HL-60 (cell line): ENCODE results near the gene TRAPPC12.

Source experiments
- DNase-seq, 2 experiments: peaks; one replicate each; pipeline ENCODE4 v3.0.0-alpha.2; 2010 to 2020; ENCODE audit warnings: low read depth in 1 of 2, low spot score in 1 of 2
- H3K27ac ChIP-seq: fragments of 250-450 bp; sonication (Bioruptor Pico); replicated peaks from 2 replicates; pipeline ENCODE4 v1.5.1; 2020; ENCODE audit warnings: mild to moderate bottlenecking, moderate library complexity
- H3K27me3 ChIP-seq: fragments of 250-450 bp; sonication (Bioruptor Pico); 2 replicates; pipeline ENCODE4 v1.5.1; 2021; ENCODE audit warnings: mild to moderate bottlenecking, moderate library complexity; ENCODE audit not compliant: insufficient read depth, poor library complexity, severe bottlenecking
- H3K4me3 ChIP-seq: replicated peaks from 2 replicates; pipeline ENCODE4 v1.5.1; 2011; ENCODE audit warnings: mild to moderate bottlenecking, control low read depth, low read length; ENCODE audit not compliant: insufficient read depth
- GABPA ChIP-seq: IDR thresholded peaks from 2 replicates; pipeline ENCODE4 v1.6.1; 2012; ENCODE audit warnings: low read depth
- POLR2AphosphoS5 ChIP-seq: IDR thresholded peaks from 2 replicates; pipeline ENCODE4 v1.6.1; 2012; ENCODE audit warnings: low read depth
- SPI1 ChIP-seq: IDR thresholded peaks from 2 replicates; pipeline ENCODE4 v1.6.1; 2012; ENCODE audit warnings: low read depth, mild to moderate bottlenecking, borderline replicate concordance
- long read RNA-seq: library from polyadenylated mRNA; unstranded; transcript quantifications from one replicate; pipeline ENCODE4 v2.0.0, GENCODE V29; 2020
- TF ChIP-seq, protein P1 (sequence below): IDR thresholded peaks from one replicate; pipeline ENCODE4 v1.5.1; 2011; ENCODE audit warnings: low read length, control low read depth, inconsistent platforms; ENCODE audit not compliant: insufficient read depth
- TF ChIP-seq, protein P2 (sequence below): IDR thresholded peaks from 2 replicates; pipeline ENCODE4 v1.6.1; 2012; ENCODE audit warnings: low read depth; ENCODE audit not compliant: insufficient replicate concordance

The TRAPPC12 gene
- long read RNA-seq, partial matches to known transcripts, result 1 of 3 reads
- long read RNA-seq, other reads (novel, unspliced or antisense), result 2 of 3 reads

DNA sequence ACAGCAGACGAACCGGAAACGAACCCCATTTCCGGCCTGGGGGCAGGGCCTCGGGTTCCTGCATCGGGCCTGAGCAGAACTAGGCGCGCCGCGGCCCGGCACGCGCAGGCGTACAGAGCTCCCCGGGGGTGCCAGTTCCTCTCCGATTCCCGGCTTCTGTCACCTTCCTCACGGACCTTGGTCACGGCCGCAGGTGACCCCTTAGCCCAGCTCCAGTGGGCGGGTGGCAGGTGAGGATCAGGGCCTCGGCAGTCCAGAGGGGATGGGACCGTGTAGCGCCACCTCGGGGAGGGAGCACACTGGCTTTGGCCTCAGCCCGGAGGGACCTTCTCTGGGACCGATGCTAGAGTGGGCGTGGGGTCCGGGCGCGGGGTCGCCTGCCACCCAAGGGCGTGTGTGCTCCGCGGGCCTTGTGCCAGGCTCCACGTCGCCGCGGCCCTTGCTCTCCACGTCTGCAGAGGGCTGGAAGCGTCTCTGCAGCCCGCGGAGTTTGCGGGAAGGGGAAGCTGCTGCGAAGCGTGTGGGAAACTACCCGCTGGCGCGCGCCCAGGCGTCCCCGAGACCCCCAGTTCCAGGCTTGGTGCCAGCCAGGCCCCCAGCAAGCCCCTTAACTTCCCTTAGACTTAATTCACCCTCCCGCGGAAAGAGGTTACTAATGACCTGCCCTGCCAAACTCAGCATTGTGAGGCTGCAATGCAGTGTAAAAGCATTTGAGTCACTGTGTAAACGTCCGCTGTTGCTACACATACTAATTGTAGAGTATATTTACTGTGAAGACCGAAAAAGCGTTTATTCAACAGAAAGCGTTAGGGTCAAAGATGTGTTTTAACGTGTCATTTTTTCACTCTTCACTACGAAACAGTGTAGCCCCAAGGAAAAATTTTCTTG lies at the start of gene TRAPPC12:
TSS of gene TRAPPC12 (plus strand) at position 48 of the 888 bp plus-strand sequence. CDS start 7,930 bp downstream, outside the sequence.
- DNase-seq, result peak; percentile 86 to 95
- Histone ChIP-seq H3K4me3 (peak within 1 kb of the TSS; percentile 100), H3K27ac (peak within 1 kb of the TSS; percentile 89), H3K27me3 (no peaks in the 10 kb centered on the region)
- TF ChIP-seq GABPA (peak; percentile 89), POLR2AphosphoS5 (peak; percentile 83), SPI1 (peak; percentile 69; the same call in 1 of the 2 replicates)
- TF ChIP-seq, protein P1, sequence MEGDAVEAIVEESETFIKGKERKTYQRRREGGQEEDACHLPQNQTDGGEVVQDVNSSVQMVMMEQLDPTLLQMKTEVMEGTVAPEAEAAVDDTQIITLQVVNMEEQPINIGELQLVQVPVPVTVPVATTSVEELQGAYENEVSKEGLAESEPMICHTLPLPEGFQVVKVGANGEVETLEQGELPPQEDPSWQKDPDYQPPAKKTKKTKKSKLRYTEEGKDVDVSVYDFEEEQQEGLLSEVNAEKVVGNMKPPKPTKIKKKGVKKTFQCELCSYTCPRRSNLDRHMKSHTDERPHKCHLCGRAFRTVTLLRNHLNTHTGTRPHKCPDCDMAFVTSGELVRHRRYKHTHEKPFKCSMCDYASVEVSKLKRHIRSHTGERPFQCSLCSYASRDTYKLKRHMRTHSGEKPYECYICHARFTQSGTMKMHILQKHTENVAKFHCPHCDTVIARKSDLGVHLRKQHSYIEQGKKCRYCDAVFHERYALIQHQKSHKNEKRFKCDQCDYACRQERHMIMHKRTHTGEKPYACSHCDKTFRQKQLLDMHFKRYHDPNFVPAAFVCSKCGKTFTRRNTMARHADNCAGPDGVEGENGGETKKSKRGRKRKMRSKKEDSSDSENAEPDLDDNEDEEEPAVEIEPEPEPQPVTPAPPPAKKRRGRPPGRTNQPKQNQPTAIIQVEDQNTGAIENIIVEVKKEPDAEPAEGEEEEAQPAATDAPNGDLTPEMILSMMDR, result peak; percentile 13
- TF ChIP-seq, protein P2, sequence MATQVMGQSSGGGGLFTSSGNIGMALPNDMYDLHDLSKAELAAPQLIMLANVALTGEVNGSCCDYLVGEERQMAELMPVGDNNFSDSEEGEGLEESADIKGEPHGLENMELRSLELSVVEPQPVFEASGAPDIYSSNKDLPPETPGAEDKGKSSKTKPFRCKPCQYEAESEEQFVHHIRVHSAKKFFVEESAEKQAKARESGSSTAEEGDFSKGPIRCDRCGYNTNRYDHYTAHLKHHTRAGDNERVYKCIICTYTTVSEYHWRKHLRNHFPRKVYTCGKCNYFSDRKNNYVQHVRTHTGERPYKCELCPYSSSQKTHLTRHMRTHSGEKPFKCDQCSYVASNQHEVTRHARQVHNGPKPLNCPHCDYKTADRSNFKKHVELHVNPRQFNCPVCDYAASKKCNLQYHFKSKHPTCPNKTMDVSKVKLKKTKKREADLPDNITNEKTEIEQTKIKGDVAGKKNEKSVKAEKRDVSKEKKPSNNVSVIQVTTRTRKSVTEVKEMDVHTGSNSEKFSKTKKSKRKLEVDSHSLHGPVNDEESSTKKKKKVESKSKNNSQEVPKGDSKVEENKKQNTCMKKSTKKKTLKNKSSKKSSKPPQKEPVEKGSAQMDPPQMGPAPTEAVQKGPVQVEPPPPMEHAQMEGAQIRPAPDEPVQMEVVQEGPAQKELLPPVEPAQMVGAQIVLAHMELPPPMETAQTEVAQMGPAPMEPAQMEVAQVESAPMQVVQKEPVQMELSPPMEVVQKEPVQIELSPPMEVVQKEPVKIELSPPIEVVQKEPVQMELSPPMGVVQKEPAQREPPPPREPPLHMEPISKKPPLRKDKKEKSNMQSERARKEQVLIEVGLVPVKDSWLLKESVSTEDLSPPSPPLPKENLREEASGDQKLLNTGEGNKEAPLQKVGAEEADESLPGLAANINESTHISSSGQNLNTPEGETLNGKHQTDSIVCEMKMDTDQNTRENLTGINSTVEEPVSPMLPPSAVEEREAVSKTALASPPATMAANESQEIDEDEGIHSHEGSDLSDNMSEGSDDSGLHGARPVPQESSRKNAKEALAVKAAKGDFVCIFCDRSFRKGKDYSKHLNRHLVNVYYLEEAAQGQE, result no peak

DNA sequence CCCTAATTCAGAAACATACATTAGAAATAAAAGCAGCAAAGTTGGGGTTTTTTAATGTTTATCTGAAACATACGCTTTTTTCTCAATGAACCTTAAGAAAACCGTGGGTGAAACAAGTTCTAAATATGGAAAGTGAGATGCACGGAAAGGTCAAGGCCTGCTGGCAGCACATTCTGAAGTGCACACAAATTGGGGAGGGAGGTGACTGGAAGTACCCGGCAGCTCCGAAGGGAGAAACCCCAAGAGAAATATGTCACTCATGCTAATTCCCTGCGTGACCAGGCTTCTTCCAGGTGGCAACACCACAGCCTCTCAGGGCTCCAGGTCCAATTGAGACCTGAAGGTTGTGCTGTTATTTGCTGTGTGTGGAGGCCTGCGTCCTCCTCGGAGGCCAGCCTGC lies 47.4 kb upstream of the TRAPPC12 start:
- TF ChIP-seq GABPA, result no peak
- TF ChIP-seq, protein P1, result no peak
- no peak for TF ChIP-seq POLR2AphosphoS5
- no peak for TF ChIP-seq SPI1
- TF ChIP-seq, protein P2, result no peak
- H3K27me3 ChIP-seq, result no peaks in the 10 kb centered on the region
- no peak for DNase-seq
- no peak overlapping the region for H3K4me3 ChIP-seq
- no peak overlapping the region for H3K27ac ChIP-seq

DNA sequence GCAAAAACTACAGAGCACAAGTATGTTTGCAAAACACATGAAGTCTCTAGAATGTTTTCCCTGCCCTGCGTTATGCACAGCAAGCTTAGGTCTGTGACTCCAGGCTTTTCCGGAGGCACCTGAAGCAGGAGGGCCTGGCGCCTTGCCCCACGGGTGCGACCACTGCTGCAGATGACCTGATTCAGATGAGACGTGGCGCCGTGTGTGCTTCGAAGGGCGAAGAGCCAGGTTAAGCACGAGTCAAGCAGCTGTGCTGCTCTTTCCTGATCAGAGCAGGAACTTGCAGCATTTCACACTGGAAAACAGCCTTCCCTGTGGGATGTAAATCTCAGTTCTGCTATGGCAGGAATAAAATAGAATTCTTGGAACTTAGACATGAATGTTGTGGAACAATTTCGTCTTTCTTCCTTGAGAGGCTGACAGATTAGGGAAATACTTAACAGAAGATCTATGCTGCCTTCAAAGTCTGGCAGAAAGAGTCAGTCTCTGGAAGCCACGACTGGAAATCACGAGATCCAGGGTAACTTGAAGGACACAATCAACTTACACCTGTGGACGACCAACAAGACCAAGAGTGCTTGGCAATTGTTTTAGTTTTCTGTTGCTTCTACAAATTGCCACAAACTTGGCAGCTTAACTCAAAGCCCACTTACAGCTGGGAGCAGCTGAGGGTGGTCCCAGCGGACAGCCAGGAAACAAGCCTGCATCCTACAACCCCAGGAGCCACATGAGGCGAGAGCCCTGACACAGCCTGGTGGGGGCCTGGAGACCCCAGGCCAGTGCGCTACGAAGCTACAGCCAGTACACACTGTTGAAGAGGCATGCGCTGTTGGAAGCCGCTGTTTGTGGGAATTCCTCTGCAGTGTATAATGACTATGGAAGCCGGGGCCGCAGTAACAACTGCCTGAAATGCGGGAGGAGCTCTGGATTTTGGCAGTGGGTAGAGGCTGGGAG lies 44.8 kb upstream of the TRAPPC12 start:
- no peak overlapping the region for H3K27ac ChIP-seq
- no peaks in the 10 kb centered on the region for H3K27me3 ChIP-seq
- H3K4me3 ChIP-seq, result no peak overlapping the region
- no peak for TF ChIP-seq POLR2AphosphoS5
- TF ChIP-seq, protein P1, result no peak
- no peak for TF ChIP-seq SPI1
- no peak for TF ChIP-seq GABPA
- TF ChIP-seq, protein P2, result no peak
- DNase-seq, result no peak
